Inflammatory macrophage treated with lipopolysaccharide for 1 hour (primary cell): Measurements from ENCODE around the gene TPGS1.

Experiments used
- DNase-seq, 2 donors: peaks; one replicate each; pipeline ENCODE4 v3.0.0-alpha.2; 2020 to 2022

TPGS1 gene, protein sequence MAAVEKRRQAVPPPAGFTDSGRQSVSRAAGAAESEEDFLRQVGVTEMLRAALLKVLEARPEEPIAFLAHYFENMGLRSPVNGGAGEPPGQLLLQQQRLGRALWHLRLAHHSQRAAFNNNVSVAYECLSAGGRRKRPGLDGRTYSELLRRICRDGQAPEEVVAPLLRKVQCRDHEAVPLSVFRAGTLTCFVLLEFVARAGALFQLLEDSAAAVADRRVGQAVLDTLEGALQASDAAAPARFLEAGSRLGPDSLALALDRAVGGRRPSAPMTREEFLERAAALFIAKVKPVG

DNA sequence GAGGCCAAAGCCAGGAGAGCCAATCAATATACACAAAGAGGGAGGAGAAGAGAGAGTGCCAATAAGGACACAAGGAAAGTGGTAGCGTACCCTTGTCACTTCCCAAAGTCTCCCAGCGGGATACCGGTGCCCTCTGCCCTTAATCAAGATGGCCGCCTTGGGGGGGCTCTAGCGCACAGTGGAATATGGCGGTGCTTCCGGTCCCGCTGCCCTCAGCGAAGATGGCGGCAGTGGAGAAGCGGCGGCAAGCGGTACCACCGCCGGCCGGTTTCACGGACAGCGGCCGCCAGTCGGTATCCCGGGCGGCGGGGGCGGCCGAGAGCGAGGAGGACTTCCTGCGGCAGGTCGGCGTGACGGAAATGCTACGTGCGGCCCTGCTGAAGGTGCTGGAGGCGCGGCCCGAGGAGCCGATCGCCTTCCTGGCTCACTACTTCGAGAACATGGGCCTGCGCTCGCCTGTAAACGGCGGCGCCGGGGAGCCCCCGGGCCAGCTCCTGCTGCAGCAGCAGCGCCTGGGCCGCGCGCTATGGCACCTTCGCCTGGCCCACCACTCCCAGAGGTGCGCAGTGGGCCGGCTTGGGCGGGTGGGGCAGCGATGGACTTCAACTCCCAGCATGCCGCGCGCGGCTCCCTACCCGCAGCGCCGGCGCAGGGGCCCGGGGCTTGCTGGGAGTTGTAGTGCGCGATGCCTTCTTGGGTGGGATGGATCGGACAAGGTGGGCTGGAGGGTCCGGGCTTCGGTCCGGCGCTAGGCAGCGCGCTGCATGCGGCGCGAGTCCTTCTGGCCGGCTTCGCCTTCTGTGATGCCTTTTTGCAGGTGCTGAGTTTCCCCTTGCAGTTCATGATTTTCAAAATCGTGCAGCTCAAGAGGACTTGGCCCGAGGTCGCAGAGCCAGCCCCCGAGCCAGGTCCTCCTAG lies at the start of gene TPGS1:
Gene TPGS1, plus strand, starts transcription at position 212 of the 918 bp plus-strand sequence. Its CDS starts 10 bp downstream, at position 222.
- peak; percentile 53 to 98 for DNase-seq

DNA sequence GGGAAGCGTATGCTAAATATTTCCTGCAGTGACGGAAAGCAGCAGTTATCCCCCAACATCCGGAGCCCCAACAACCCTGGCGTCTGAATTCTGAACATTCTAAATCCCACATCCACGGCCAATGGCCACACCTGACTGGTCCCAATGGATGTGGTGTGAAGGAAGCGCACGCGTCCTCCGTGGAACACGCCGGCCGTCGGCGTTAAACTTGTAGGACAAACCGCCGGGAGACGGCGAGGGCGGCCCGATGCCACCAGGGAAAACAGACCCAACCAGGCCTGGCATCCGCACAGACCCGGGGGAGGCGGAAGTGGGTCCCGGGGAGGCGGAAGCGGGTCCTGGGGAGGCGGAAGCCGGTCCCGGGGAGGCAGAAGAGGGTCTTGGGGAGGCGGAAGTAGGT lies 49.7 kb upstream of the TPGS1 start:
- DNase-seq, result no peak

DNA sequence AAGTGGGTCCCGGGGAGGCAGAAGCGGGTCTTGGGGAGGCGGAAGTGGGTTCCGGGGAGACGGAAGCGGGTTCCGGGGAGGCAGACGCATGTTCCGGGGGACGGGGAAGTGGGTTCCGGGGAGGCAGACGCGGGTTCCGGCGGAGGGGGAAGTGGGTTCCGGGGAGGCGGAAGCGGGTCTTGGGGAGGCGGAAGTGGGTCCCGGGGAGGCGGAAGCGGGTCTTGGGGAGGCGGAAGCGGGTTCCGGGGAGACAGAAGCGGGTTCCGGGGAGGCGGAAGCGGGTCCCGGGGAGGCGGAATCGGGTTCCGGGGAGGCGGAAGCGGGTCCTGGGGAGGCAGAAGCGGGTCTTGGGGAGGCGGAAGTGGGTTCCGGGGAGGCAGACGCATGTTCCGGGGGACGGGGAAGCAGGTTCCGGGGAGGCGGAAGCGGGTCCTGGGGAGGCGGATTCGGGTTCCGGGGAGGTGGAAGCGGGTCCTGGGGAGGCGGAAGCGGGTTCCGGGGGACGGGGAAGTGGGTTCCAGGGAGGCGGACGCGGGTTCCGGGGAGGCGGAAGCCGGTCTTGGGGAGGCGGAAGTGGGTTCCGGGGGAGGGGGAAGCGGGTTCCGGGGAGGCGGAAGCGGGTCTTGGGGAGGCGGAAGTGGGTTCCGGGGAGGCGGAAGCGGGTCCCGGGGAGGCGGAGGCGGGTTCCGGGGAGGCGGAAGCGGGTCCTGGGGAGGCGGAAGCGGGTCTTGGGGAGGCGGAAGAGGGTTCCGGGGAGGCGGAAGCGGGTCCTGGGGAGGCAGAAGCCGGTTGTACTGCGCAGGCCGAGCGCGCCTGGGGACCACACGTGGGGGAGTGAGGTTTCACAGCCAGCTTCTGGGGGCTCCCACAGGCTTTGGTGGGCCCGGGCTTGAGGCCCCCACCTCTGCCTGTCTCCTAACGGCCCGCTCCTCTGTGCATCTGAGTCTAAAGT lies 48.9 kb upstream of the TPGS1 start:
- DNase-seq, result no peak

DNA sequence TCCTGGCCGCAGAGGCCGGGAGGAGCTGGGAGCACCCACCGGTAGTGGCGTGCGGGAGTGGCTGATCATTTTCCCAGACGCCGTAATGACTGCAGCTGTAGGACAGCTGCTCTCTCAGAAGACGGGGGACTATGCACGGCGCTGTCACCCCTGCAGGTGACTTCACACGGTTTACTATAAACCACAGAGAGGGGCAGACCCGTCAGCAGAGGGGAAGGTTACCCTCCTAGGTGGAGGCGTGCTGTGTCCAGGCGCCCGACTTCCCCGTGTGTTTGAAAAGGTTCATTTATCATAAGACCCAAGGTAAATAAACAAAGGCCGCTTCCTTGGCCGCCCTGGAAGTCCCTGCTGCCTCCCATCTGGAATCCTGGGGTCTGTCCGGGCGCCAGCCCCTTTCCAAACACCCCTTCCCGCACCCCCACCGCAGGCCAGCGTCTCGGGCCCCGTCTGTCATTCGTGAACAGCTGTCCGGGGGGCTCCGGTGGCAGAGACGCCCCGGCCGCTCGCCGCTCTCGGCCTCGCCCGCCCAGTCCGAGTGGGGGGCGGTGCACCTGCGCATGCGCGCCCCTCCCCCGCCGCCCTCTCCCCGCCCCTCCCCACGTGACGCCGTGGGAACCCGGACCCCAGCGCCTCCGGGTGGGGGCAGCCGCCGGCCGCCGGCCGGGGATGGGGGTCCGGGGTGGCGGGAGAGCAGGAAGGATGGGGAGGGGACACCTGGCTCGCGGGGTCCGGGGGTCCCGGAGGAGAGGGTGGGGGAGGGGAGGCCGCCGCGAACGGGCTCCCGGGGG lies 47.4 kb upstream of the TPGS1 start:
- no peak for DNase-seq

DNA sequence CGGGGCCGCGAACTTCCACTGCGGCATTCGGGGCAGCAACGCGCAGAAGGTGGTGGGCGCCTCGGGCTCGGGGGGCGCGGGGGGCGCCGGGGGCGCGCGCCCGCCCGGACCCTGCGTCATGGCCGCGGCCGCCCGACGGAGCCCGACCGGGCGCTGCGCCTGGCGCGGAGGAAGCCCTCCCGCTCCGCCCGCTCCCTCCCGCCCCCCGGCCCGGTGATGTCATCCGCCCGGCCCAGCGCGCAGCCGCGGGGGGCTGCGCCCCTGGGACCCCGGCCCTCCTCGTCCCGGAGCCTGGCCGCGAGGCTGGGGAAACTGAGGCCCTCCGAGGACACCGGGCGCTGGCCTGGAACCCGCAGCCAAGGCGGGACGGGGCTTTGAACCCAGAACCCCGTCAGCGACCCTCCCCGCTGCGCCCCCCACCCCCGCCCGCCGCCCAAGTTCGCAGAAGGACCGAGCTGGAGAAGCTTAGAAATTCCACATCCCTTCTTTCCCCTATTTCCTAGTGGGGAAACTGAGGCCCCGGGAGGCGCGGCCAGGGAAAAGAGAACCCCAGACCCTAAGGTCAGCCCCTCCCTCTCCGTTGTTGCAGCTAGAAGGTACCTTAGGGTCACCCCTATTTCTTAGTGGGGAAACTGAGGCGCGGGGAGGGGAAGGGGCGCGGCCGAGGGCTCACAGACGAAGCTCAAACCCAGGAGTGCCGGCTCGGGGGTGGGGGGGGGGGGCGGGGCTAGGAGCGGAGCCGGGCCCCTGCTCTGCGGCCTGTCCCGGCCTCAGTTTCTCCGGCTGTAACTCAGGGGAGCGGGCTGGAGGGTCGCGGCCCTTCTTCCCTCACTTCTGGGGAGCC lies 46.2 kb upstream of the TPGS1 start, which contains the start of gene SHC2:
Gene SHC2, minus strand, starts transcription at position 157 of the 844 bp plus-strand sequence. Its CDS starts 37 bp downstream, at position 120.
- no peak for DNase-seq

DNA sequence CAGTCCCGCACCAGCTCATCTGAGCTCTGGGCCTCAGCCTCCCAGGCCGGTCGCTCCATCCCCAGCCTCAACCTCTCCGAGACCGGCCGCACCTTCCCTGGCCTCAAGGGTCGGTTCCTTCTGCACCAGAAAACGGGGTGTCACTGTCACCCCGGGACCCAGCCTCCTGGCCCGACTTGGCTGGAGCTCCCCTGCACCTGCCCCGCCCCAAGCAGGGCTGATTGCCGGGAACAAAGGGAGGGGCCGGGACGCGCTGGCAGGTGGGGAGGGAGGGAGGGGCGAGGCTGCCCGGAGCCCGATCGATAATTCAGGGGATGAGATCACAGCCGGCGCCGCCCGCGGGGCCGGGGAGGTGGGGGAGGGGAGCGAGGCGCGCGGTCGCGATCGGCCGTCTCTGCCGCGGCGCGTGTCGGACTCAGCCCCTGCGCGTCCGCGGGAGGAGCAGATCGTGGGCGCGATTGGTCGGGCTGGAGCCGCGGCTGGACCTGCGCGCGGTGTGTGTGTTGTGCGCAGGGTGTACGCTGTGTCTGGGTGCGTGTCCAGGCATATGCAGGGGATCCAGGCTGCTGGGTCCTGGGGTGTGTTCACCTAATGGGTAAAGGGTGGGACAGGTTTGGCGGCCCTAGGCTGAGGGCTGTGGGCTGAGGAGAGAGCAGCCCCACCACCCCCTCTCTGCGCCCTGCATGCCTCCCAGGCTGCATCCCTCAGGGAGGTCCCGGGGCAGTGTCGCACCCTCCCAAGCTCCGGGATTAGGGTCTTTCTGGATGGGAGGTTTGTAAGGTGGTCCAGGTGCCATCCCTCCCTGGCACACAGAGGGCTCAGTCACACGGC lies 45.4 kb upstream of the TPGS1 start:
- no peak for DNase-seq

DNA sequence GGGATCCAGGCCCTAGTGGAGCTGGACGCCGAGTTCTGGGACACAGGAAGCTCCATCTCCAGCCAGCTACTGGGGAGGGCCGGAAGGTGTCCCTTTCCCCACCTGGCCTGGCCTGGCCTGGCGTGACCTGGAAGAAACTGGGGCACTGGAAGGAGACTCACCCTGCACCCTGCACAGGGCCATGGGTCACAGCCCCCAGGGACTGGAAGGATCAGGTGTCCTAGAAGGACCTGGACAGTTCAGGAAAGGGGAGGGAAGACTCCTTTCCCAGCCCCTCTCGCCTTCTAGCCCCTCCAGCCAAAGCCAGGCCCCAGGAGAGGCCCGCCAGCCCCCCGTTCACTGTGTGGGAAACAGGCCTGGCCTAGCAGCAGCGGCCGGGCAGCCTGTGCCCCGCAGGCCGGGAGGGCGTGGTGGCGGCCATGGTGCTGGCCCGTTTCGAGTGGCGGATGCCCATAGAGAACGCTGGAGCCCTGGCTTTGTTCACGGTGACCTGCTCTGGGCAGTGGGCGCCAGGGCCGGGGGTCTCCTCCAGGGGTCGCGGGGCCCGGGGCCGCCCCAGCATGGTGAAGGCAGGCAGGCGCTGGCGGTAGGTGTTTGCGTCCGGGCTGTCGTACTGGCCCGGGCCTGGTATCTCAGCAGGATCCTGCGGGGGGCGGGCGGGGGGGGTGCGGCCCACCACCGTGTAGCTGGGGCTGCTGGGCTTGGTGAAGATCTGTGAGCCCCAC lies 43.7 kb upstream of the TPGS1 start:
- DNase-seq, result no peak

DNA sequence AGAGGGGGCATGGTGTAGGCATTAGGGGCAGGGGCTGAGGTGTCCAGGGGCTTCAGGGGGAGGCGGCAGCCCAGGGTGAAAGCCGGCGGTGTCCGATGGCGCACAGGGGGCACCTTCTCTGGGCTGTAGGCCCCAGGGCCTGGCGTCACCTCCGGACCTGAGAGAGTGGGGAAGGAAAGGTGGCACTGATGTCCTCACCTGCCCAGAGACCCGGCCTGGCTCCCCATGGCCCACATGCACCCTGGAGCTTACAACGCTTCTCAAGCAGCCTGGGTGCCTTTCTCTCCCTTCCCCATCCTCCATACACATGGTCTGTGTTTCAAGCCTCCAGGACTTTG lies 43.1 kb upstream of the TPGS1 start:
- DNase-seq, result no peak

DNA sequence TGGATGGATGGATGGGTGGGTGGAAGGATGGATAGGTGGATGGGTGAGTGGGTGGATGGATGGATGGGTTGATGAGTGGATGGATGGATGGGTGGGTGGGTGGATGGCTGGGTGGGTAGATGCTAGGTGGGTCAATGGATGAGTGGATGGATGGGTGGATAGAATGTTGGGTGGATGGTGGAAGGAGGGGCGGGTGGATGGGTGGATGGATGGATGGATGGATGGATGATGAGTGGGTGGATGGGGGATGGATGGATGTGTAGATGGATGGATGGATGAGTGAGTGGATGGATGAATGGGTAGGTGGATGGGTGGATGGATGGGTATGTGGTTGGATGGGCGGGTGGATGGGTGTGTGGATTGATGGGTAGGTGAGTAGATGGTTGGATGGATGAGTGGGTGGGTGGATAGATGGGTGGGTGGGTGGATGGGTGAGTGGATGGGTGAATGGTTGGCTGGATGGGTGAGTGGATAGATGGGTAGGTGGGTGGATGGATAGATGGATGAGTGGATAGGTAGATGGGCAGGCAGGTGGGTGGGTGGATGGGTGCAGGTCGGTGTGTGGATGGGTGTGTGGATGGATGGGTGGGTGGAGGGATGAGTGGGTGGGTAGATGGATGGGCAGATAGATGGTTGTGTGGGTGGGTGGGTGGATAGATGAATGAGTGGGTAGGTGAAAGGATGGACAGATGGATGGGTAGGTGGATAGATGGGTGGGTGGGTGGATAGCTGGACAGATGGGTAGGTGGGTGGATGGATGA lies 42.1 kb upstream of the TPGS1 start:
- DNase-seq, result no peak

DNA sequence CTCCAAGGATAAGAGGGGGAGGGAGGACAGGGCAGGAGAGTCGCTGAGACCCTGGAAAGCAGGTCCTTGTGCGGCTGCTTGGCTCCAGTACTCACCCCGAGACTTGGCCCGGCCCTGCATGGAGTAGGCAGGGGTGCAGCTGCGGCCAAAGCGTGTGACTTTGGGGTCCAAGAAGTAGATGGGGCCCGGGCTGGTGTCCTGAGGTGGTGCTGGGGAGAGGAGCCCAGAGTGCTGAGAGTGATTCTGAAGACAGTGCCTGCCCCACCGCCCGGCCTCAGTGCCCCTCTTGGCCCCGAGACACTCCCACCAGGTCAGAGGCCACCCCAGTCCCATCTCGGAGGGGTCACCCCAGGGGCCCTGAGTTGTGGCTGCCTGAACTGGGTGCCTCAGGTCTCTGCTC lies 39.7 kb upstream of the TPGS1 start:
- DNase-seq, result no peak

DNA sequence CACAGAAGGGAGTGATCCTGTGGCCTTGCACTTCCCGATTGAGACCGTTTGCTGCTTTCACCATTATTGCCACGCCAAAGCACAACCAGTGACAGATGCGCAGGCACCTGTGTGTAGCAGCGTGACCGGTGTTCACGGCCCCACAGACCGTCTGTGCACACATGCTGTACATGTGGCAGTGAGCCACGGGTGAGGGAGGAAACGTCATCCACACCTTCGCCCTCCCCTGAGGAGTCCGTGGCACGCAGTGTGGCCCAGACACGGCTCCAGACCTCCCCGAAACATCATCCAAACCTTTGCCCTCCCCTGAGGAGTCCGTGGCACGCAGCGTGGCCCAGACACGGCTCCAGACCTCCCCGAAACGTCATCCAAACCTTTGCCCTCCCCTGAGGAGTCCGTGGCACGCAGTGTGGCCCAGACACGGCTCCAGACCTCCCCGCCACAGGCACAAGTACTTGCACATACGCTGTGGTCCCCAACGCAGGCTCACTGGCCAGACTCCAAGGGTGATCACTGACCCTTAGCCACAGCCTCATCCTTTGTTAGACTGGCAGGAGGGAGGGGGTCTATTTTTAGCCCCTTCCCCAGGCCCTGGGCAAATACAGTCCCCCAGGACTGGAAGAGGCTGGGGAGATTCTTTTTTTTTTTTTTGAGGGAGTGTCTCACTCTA lies 38.6 kb upstream of the TPGS1 start:
- no peak for DNase-seq

DNA sequence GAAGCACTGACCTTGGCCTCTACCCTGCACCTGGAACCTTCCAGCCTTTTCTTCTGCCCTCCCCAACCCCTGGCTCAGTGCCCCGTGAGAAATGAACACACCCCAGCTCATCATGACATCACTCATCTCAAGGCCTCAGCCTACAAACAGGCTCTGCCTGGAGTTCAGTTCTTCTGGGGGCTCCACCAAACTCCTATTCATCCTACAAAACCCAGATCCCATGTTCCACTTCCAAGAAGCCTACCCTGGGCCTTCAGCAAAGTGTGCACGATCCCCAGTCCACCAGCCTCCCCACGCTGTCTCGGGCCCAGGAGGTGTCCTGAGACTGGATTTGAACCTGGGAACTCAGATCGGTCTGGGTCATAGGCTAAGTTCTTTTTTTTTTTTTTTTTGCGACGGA lies 37.5 kb upstream of the TPGS1 start:
- no peak for DNase-seq

DNA sequence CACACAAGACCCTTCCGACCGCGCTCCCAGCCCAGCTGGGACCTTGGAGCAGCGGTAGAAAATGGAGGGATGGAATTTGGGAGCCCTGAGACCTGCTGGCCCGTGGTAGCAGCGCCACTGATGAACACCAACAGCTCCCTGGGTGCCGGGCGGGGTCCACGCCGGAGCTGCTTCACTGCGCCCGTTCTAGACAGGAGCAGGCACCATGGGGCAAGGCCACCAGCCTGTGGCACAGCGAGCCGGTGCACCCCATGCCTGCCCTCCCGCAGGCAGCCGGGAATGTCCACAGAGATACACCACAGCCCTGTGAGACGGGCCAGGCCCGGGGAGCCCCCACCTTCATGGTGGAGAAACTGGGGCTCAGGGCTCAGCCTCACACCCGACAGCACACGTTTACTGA lies 36.6 kb upstream of the TPGS1 start:
- no peak for DNase-seq

DNA sequence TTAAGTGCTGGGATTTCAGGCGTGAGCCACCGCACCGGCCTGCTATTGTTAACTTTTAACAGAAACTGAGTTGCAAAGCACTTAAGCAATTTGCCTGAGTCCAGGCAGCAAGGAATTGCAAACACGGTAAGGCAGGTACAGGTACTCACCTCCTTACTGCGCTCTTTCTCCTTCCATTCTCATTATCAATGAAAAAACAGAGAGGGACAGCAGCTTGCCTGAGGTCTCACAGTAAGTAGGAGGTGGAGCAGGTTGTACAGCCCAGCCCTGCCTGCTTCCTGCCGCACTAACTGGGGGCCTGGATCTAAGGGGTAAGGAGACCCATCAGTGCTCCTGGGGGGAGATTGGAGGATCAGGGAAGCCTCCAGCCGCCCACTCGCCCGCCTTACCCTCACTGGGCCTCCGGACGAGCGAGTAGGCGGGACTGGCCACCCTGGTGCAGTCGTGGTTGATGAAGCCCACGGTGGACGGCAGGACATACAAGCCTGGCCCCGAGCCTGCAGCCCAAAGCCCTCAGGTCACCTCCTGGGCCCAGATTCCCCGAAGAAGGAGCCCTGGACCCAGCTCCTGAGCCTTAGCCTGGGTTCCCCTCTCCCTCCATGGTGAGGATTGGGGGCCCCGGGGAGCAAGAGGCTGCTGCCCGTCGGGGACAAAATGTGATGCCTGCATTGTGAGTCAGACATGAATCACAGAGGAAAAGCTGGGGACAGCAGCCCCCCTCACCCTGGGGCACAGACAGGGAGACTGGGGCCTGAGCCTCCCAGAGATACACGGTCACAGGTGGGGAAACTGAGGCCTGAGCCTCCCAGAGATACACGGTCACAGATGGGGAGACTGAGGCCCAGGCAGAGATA lies 35.1 kb upstream of the TPGS1 start:
- no peak for DNase-seq

DNA sequence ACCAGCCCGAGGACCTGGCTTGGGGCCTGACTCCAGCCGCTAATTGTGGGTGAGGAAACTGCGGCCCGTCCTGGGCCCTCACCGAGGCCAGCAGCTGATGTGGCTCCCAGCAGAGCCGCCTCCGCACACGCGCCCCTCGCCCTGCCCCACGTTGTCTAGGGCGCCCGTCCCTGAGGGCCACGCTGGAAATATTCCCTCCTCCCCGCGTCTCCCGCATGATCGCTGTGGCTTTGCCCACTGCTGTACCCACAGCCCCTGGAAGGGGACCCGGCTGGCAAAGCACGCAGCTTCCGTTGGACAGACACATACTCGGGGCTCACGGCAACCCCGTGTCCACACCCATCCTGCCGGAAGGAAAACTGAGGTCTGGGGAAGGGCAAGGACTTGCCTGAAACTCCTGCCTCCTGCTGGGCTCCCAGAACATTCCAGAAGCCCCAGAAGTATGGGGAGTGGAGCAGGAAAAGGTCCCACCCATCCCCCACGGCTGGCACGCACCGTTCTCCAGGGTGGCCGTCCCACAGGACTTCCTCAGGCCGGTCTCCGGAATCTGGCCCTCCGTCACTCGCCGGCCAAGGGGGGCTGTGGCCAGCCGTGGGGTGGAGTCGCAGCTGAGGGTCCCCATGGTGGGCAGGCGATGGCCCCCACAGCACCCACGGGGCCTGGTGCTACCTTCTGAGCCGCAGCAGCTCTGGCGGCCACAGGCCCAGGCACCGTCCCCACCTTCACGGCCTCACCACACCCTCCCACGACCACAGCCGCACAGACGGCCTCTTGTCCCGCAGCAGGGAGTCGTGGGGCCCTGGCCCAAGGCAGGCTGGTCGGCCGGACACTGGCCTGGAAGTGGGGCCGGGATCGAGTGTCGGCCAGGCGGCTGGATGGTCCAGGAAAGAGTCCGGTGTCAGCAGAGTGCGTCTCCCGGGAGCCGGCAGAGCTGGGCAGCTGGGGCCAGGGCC lies 32.9 kb upstream of the TPGS1 start:
- DNase-seq, result no peak

DNA sequence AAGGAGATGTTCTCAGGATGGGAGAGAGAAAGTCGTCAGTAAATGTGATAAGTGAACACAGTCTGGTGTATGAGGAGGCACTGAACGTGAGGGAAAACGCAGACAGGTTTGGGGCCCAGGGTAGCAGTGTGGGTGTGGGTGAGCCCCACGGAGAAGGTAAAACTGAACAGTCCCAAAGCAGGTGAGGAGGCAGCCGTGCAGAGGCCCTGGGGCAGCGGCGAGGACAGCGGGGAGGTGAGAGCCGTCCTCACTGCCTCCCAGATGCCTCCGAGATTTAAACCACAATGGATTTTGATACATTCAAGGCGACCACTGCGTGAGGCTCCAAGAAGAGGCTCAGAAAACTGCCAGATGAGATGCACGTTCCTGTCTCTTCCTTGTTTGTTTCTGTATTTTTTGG lies 31.9 kb upstream of the TPGS1 start:
- DNase-seq, result no peak
